ENCODE data around the gene GRAMD1A.
"Not testable (repeated sequence)": the region's sequence is repeated elsewhere in the genome, so short reads cannot be mapped to it uniquely, and the experiment has no call there.

The GRAMD1A gene

DNA sequence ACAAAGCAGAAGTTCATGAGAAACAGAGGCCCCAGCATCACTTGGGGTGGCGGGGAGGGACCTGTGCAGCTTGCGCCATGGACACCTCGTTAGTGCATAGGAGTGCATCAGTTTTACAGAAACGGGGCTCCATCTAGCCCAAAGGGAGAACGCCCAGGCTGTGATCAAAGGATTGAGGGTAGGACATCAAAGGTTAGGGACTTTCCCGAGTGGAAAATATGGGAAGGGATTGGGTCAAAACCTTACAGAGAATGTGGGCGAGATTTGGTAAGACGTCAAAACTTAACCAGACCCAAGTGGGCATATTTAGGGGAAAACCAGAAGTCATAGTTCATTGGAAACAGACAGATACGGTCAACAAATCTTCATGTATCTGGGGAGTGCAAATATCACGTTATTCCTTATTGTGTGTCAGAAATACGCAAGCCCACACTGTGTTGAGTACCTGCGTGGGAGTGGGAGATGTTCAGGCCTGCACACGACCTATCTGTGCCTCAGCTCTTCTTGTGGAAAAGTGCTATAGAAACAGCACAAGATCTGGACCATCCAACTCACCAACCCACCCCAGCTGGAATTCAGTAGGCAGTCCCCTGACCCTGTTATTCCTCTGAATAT, 9.4 kb upstream of the GRAMD1A start:
- peaks cover 0 to 2% of the 10 kb centered on the region in 2 donors for H3K27me3 ChIP-seq
- peaks cover 0 to 11% (median 7%) of the 10 kb centered on the region in 4 donors for H3K4me1 ChIP-seq
- no peaks in the 10 kb centered on the region for H3K9me3 ChIP-seq
- no peaks in the 10 kb centered on the region for H3K36me3 ChIP-seq
- no peak overlapping the region for H3K27ac ChIP-seq
- TF ChIP-seq, protein P1, sequence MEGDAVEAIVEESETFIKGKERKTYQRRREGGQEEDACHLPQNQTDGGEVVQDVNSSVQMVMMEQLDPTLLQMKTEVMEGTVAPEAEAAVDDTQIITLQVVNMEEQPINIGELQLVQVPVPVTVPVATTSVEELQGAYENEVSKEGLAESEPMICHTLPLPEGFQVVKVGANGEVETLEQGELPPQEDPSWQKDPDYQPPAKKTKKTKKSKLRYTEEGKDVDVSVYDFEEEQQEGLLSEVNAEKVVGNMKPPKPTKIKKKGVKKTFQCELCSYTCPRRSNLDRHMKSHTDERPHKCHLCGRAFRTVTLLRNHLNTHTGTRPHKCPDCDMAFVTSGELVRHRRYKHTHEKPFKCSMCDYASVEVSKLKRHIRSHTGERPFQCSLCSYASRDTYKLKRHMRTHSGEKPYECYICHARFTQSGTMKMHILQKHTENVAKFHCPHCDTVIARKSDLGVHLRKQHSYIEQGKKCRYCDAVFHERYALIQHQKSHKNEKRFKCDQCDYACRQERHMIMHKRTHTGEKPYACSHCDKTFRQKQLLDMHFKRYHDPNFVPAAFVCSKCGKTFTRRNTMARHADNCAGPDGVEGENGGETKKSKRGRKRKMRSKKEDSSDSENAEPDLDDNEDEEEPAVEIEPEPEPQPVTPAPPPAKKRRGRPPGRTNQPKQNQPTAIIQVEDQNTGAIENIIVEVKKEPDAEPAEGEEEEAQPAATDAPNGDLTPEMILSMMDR (IDR thresholded peaks at IDR 0.05), result no peak
- intact Hi-C loops (cut with DNase I; ENCODE audit: low total_unique reads), result no loop called here
- DNase-seq, result peak in 1 of 2 donors; percentile 35
- H3K4me3 ChIP-seq, result no peak overlapping the region

DNA sequence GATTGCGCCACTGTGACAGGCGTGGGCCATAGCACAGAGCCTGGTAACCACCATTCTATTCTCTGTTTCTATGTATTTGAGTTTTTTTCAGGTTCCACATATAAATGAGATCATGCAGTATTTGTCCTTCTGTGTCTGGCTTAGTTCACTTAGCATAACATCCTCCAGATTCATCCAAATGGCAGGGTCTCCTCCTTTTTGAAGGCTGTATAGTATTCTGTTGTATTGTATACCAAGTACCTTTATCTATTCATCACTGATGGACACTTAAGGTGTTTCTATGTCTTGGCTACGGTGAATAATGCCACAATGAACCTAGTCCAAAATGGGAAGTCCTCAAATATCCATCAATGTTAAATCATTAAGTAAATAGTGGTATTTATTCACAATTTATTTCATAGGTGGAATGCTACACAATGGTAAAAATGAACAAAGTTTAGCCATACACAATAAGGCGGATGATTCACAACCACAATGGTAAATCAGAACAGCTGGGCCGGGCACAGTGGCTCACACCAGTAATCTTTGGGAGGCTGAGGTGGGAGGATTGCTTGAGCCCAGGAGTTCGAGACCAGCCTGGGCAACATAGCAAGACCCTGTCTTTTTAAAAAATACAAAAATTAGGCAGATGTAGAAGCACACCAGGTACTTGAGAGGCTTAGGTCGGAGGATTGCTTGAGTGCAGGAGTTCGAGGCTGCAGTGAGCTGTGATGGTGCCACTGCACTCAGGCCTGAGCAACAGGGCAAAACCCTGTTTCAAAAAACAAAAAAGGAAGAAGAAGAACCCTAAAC, 8.4 kb upstream of the GRAMD1A start:
- H3K36me3 ChIP-seq, result no peaks in the 10 kb centered on the region
- H3K27ac ChIP-seq, result no peak overlapping the region
- intact Hi-C loops (cut with DNase I; ENCODE audit: low total_unique reads), result no loop called here
- DNase-seq, result peak in 1 of 2 donors; percentile 1
- H3K4me1 ChIP-seq, result peaks cover 0 to 11% (median 7%) of the 10 kb centered on the region in 4 donors
- TF ChIP-seq, protein P1 (IDR thresholded peaks at IDR 0.05), result no peak
- no peaks in the 10 kb centered on the region for H3K9me3 ChIP-seq
- peaks cover 0 to 2% of the 10 kb centered on the region in 2 donors for H3K27me3 ChIP-seq
- no peak overlapping the region for H3K4me3 ChIP-seq

DNA sequence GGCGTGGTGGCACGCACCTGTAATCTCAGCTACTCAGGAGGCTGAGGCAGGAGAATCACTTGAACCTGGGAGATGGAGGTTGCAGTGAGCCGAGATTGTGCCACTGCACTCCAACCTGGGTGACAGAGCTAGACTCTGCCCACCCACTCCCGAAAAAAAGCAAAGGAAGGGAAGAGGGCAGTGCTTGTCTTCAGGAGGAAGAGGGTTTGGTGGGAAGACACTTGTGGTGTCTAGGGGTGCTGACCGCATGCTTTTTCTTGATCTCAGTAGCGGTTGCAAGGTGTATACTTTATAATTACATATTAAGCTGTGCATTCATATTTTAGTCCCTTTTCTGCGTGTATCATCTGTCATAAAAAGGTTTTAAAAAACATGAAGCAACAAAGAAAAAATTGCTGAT, 7.5 kb upstream of the GRAMD1A start:
- intact Hi-C loops (cut with DNase I; ENCODE audit: low total_unique reads), result not testable (repeated sequence)
- H3K4me1 ChIP-seq, result peaks cover 0 to 11% (median 7%) of the 10 kb centered on the region in 4 donors

DNA sequence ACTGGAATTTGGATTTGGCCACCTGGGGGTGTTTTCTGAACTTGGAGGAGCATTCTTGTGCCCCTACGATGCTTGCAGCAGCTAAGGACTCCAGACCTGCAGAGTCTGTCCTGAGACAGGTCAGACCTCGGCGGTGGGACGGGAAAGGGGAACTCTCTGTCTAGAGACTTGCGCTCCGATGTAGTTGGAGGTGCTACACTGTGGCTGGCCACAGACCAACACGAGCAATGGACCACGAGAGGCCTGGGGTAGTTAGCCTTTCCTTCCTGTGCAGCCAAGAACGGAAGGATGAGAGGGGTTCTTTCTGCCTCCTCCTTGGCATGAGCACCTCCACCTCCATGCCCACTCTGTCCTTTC, 5.9 kb upstream of the GRAMD1A start:
- peaks cover 0 to 2% of the 10 kb centered on the region in 2 donors for H3K27me3 ChIP-seq
- TF ChIP-seq, protein P1 (IDR thresholded peaks at IDR 0.05), result no peak
- H3K4me3 ChIP-seq, result no peak overlapping the region
- no peak for DNase-seq
- intact Hi-C loops (cut with DNase I; ENCODE audit: low total_unique reads), result no loop called here
- peaks cover 0 to 19% (median 15%) of the 10 kb centered on the region in 4 donors for H3K4me1 ChIP-seq
- peak overlapping the region; percentile 59 to 62 for H3K27ac ChIP-seq
- no peaks in the 10 kb centered on the region for H3K9me3 ChIP-seq
- no peaks in the 10 kb centered on the region for H3K36me3 ChIP-seq

More for the DNA sequence above, 7.5 kb upstream of the GRAMD1A start:
- H3K36me3 ChIP-seq, H3K27me3 ChIP-seq, H3K9me3 ChIP-seq, DNase-seq, H3K4me3 ChIP-seq, H3K27ac ChIP-seq: not testable (repeated sequence)

DNA sequence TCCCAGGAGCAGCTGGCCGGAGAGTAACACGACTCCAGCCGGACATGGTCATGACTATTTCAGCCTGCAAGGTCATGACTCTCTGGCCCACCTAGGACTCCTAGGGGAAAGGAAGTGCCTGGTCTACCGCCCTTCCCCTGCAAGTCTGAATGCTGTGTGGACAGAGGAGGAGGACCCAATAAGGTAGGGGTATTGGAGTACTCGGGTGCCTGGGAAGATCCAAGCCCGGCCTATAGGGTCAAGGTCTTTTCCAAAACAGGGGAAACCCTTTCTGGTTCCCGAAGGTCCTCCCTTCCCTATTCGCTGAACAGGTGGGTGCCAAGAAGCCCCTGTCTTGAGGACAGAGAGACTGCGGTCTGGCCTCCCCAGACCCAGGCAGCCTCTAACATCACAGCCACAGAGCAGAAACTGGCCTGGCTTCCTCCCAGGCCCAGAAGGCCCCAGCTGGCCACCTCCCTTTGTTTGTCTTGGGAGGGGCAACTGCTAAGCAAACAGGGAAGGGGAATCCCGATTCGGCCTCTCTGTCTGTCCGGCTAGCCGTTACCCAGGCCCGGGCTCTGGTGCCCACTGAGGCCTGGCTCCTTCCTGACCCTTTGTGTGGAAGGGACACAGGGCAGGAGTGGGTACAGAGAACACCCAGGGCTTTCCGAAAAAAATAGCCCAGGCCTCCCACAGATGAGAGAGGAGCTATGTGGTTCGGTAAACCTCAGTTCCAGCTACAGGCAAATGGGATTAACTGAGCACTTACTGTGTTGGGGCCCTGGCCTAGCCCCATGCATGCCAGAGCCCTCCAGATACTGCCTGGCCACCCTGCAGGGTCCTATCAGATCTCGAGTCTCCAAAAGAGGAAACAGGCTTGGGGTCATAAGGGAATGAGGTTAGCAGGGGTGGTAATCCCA, 5.2 kb upstream of the GRAMD1A start:
- intact Hi-C loops (cut with DNase I; ENCODE audit: low total_unique reads), result no loop called here
- no peaks in the 10 kb centered on the region for H3K9me3 ChIP-seq
- H3K36me3 ChIP-seq, result no peaks in the 10 kb centered on the region
- H3K4me3 ChIP-seq, result no peak overlapping the region
- TF ChIP-seq, protein P1 (IDR thresholded peaks at IDR 0.05), result no peak
- H3K27ac ChIP-seq, result peak overlapping the region; percentile 59 to 62
- peaks cover 0 to 20% (median 16%) of the 10 kb centered on the region in 4 donors for H3K4me1 ChIP-seq
- peak; percentile 49 to 79 for DNase-seq
- H3K27me3 ChIP-seq, result peaks cover 0 to 2% of the 10 kb centered on the region in 2 donors

All from tibial artery (tissue), 4 donors.